ENCODE measurements around the gene ACTL8. TPM values are rescaled to one million over a fixed set of nuclear protein-coding genes. Genes with fewer than 3 reads are reported as not detected.

ACTL8 gene
- total and polyA plus RNA-seq, 2 experiments from 2014 or later = 0.34 TPM; not detected in 1

- WGBS (ENCODE audit: low lambda C conversion rate, missing lambda C conversion rate) = 95% methylated on average over 6 of the region's 6 CpGs
- peaks cover 4% of the 10 kb centered on the region for H3K27me3 ChIP-seq
- H3K27ac ChIP-seq = no peak overlapping the region
- no peaks in the 10 kb centered on the region for H3K36me3 ChIP-seq (replicated peaks; ENCODE audit: insufficient read depth, low read depth)
- H2AFZ ChIP-seq = no peak overlapping the region
- H3K79me2 ChIP-seq = no peaks in the 10 kb centered on the region
- no peak overlapping the region for H3K4me2 ChIP-seq
- no peak for DNase-seq (ENCODE audit: low spot score)
- no peaks in the 10 kb centered on the region for H3K9me3 ChIP-seq (ENCODE audit: low read depth)
- H4K20me1 ChIP-seq (ENCODE audit: insufficient read depth, poor library complexity, severe bottlenecking) = no peaks in the 10 kb centered on the region
- TF ChIP-seq EZH2 (IDR thresholded peaks at IDR 0.05; ENCODE audit: borderline replicate concordance) = no peak
- TF ChIP-seq EZH2phosphoT487 (IDR thresholded peaks at IDR 0.05; ENCODE audit: low read depth, severe bottlenecking, unreplicated experiment) = no peak
- TF ChIP-seq CTCF (IDR thresholded peaks at IDR 0.05; ENCODE audit: poor library complexity) = no peak
- no peaks in the 10 kb centered on the region for H3K9me2 ChIP-seq (replicated peaks; ENCODE audit: insufficient read depth)
- H3K4me1 ChIP-seq (ENCODE audit: insufficient read depth) = no peaks in the 10 kb centered on the region
- no peak overlapping the region for H3K4me3 ChIP-seq
Measured at GRCh38 chr1:17774452-17774851, 19.3 kb downstream of the ACTL8 start.

- Histone ChIP-seq H3K4me3 (no peak overlapping the region), H3K27me3 (peaks cover 4% of the 10 kb centered on the region), H3K9me2 (replicated peaks; ENCODE audit: insufficient read depth) (no peaks in the 10 kb centered on the region), H3K9me3 (ENCODE audit: low read depth) (no peaks in the 10 kb centered on the region), H3K79me2 (no peaks in the 10 kb centered on the region), H3K36me3 (replicated peaks; ENCODE audit: insufficient read depth, low read depth) (no peaks in the 10 kb centered on the region), H3K4me1 (ENCODE audit: insufficient read depth) (no peaks in the 10 kb centered on the region), H3K4me2 (no peak overlapping the region), H2AFZ (no peak overlapping the region), H4K20me1 (ENCODE audit: insufficient read depth, poor library complexity, severe bottlenecking) (no peaks in the 10 kb centered on the region), H3K27ac (no peak overlapping the region)
- no peak for TF ChIP-seq EZH2phosphoT487 (IDR thresholded peaks at IDR 0.05; ENCODE audit: low read depth, severe bottlenecking, unreplicated experiment)
- no peak for TF ChIP-seq EZH2 (IDR thresholded peaks at IDR 0.05; ENCODE audit: borderline replicate concordance)
- no peak for TF ChIP-seq CTCF (IDR thresholded peaks at IDR 0.05; ENCODE audit: poor library complexity)
- 93% methylated on average over 2 of the region's 2 CpGs for WGBS (ENCODE audit: low lambda C conversion rate, missing lambda C conversion rate)
- DNase-seq (ENCODE audit: low spot score) = no peak
Measured at GRCh38 chr1:17775796-17776195, 20.7 kb downstream of the ACTL8 start.

- TF ChIP-seq CTCF (IDR thresholded peaks at IDR 0.05; ENCODE audit: poor library complexity) (no peak), EZH2 (IDR thresholded peaks at IDR 0.05; ENCODE audit: borderline replicate concordance) (no peak), EZH2phosphoT487 (IDR thresholded peaks at IDR 0.05; ENCODE audit: low read depth, severe bottlenecking, unreplicated experiment) (no peak)
- DNase-seq (ENCODE audit: low spot score) = no peak
- Histone ChIP-seq H3K9me2 (replicated peaks; ENCODE audit: insufficient read depth) (no peaks in the 10 kb centered on the region), H3K4me1 (ENCODE audit: insufficient read depth) (no peaks in the 10 kb centered on the region), H4K20me1 (ENCODE audit: insufficient read depth, poor library complexity, severe bottlenecking) (no peaks in the 10 kb centered on the region), H3K36me3 (replicated peaks; ENCODE audit: insufficient read depth, low read depth) (no peaks in the 10 kb centered on the region), H3K27me3 (peaks cover 4% of the 10 kb centered on the region), H2AFZ (no peak overlapping the region), H3K4me3 (no peak overlapping the region), H3K4me2 (no peak overlapping the region), H3K9me3 (ENCODE audit: low read depth) (no peaks in the 10 kb centered on the region), H3K27ac (no peak overlapping the region), H3K79me2 (no peaks in the 10 kb centered on the region)
- 75% methylated on average over 10 of the region's 11 CpGs for WGBS (ENCODE audit: low lambda C conversion rate, missing lambda C conversion rate)
Measured at GRCh38 chr1:17776426-17776825, 21.3 kb downstream of the ACTL8 start.

DNA sequence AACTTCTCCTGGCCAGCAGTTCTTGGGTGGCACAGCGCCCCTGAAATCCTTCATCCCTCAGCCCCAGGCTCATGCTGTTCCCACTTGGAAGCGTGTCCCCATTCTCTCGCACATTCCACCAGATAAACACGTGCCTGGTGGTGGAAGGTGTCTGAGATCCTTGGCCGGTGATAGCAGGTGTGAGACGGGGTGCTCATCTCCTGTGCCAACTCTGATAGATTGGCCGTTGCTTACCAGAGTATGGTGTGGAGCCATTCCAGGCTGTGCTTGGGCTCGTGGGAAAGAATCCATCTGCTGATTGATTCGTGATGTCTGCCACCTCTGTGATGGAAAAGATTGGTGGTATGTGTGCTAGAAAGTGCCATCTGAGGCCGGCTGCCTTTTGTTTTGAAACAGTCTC is 22.2 kb downstream of the ACTL8 start:
- Histone ChIP-seq H3K79me2 (no peaks in the 10 kb centered on the region), H3K27me3 (peaks cover 4% of the 10 kb centered on the region), H4K20me1 (ENCODE audit: insufficient read depth, poor library complexity, severe bottlenecking) (no peaks in the 10 kb centered on the region), H3K4me3 (no peak overlapping the region), H3K9me2 (replicated peaks; ENCODE audit: insufficient read depth) (no peaks in the 10 kb centered on the region), H3K36me3 (replicated peaks; ENCODE audit: insufficient read depth, low read depth) (no peaks in the 10 kb centered on the region), H3K9me3 (ENCODE audit: low read depth) (no peaks in the 10 kb centered on the region), H2AFZ (no peak overlapping the region), H3K4me2 (no peak overlapping the region), H3K27ac (no peak overlapping the region), H3K4me1 (ENCODE audit: insufficient read depth) (no peaks in the 10 kb centered on the region)
- TF ChIP-seq CTCF (IDR thresholded peaks at IDR 0.05; ENCODE audit: poor library complexity) (no peak), EZH2phosphoT487 (IDR thresholded peaks at IDR 0.05; ENCODE audit: low read depth, severe bottlenecking, unreplicated experiment) (no peak), EZH2 (IDR thresholded peaks at IDR 0.05; ENCODE audit: borderline replicate concordance) (no peak)
- WGBS (ENCODE audit: low lambda C conversion rate, missing lambda C conversion rate) = 80% methylated on average over 10 of the region's 10 CpGs
- no peak for DNase-seq (ENCODE audit: low spot score)
